OCI-LY7 (cell line): ENCODE measurements around the gene SUGP2. TPM values are rescaled to one million over a fixed set of nuclear protein-coding genes. Genes with fewer than 3 reads are reported as not detected.

ENCODE experiments used
- BruUV-seq: library from RNA; stranded (reverse); fragments of 400-500 nt; replicated peaks from 2 replicates; lab custom pipeline; 2021; lab: Mats Ljungman, UMichigan
- CTCF ChIA-PET: fragments of 300-600 bp; sonication (Branson Sonifier 250); formaldehyde crosslinking; loops from one replicate; lab custom pipeline; 2022; ENCODE audit warnings: antibody characterized with exemption; ENCODE audit not compliant: unreplicated experiment; lab: Charles Lee
- POLR2A ChIA-PET: fragments of 300-600 bp; sonication (Branson Sonifier 250); formaldehyde crosslinking; loops from one replicate; lab custom pipeline; 2022; ENCODE audit warnings: antibody characterized with exemption; lab: Charles Lee
- DNase-seq: peaks from one replicate; pipeline ENCODE4 v3.0.0-alpha.2; 2015; ENCODE audit warnings: low spot score
- H2AFZ ChIP-seq: fragments of 200-600 bp; sonication (generic), shearing (Covaris generic); 2 replicates; pipeline ENCODE4 v1.6.1; 2014; ENCODE audit warnings: mild to moderate bottlenecking, antibody characterized with exemption, low read length, moderate library complexity
- H3K27ac ChIP-seq: fragments of 200-600 bp; sonication (generic); 2 replicates; pipeline ENCODE4 v1.5.1; 2014; ENCODE audit warnings: mixed run types, low read depth, mild to moderate bottlenecking, moderate library complexity, low read length, inconsistent platforms; ENCODE audit not compliant: poor library complexity, severe bottlenecking
- H3K36me3 ChIP-seq: fragments of 200-600 bp; sonication (generic); 2 replicates; pipeline ENCODE4 v1.6.1; 2014; ENCODE audit warnings: mild to moderate bottlenecking, antibody characterized with exemption, low read length, moderate library complexity, mixed read lengths; ENCODE audit not compliant: insufficient read depth
- H3K4me1 ChIP-seq: fragments of 200-600 bp; sonication (generic); 2 replicates; pipeline ENCODE4 v1.5.1; 2014; ENCODE audit warnings: mild to moderate bottlenecking, low read length; ENCODE audit not compliant: insufficient read depth, poor library complexity, severe bottlenecking
- H3K4me2 ChIP-seq: fragments of 200-600 bp; sonication (generic); 2 replicates; pipeline ENCODE4 v1.6.1; 2014; ENCODE audit warnings: mild to moderate bottlenecking, low read length
- H3K4me3 ChIP-seq: fragments of 200-600 bp; sonication (generic); 2 replicates; pipeline ENCODE4 v1.5.1; 2014; ENCODE audit warnings: mild to moderate bottlenecking, low read depth, low read length; ENCODE audit not compliant: poor library complexity, severe bottlenecking
- H3K79me2 ChIP-seq: fragments of 200-600 bp; sonication (generic); 2 replicates; pipeline ENCODE4 v1.6.1; 2016; ENCODE audit warnings: low read depth, mild to moderate bottlenecking, low read length, moderate library complexity, mixed read lengths; ENCODE audit not compliant: insufficient read depth
- H3K9me2 ChIP-seq: fragments of 200-600 bp; sonication (generic); 2 replicates; pipeline ENCODE4 v1.6.1; 2016; ENCODE audit warnings: mild to moderate bottlenecking, low read length, mixed read lengths; ENCODE audit not compliant: insufficient read depth
- H3K9me3 ChIP-seq: fragments of 200-600 bp; sonication (generic); 2 replicates; pipeline ENCODE4 v1.6.1; 2014; ENCODE audit warnings: mild to moderate bottlenecking, mixed run types, low read length, mixed read lengths
- H4K20me1 ChIP-seq: fragments of 200-600 bp; sonication (generic); 2 replicates; pipeline ENCODE4 v1.6.1; 2014; ENCODE audit warnings: mild to moderate bottlenecking, antibody characterized with exemption, low read length, moderate library complexity, mixed read lengths; ENCODE audit not compliant: insufficient read depth
- CTCF ChIP-seq: fragments of 200-600 bp; sonication (generic); conservative IDR thresholded peaks from 2 replicates; pipeline ENCODE4 v1.5.1; 2014; ENCODE audit warnings: mild to moderate bottlenecking, antibody characterized with exemption, low read length, moderate library complexity, mixed read lengths
- EZH2phosphoT487 ChIP-seq: fragments of 200-600 bp; sonication (generic); IDR thresholded peaks from 2 replicates; pipeline ENCODE4 v1.6.1; 2018; ENCODE audit warnings: low read depth, borderline replicate concordance, mild to moderate bottlenecking, mixed run types, antibody characterized with exemption, low read length, moderate library complexity, mixed read lengths
- intact Hi-C: fragments of 100-400 bp; cut with micrococcal nuclease; formaldehyde crosslinking; loops from one replicate; pipeline ENCODE4 v1.10.0; 2022; ENCODE audit not compliant: unreplicated experiment
- total RNA-seq, 2 experiments: library from RNA; depleted of rRNA in 1 of 2; stranded (reverse); fragments of >200 nt in 1 of 2; shearing (Covaris generic) in 1 of 2; gene quantifications; 2 replicates each; pipeline ENCODE4 v1.2.3, GENCODE V29; 2014 to 2022

The SUGP2 gene
- total RNA-seq, 2 experiments from 2014 or later, result 111 to 229 TPM

DNA sequence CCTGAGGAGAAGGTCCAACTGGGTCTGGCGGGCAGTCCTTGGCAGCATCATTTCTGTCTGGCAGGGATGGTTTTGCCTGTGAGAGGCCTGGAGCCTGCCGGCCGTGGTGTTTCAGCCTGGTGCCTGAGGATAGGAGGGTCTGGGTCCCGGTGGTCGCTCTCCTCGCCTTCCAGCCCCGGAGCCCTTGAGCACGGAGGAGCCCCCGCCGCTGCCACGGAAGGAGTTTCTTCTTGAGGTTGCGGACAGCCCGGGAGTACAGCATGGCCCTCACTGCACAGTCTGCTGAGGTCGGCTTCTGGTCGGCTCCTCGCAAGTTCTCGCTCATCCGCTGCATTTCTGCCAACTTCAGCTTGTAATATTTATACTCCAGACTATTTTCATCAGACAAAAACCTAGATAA lies 23.4 kb downstream of the SUGP2 start:
- H3K27ac ChIP-seq, result no peak overlapping the region
- intact Hi-C loops, result no loop called here
- no peak for TF ChIP-seq CTCF
- no peak for TF ChIP-seq EZH2phosphoT487
- no peak overlapping the region for H3K4me3 ChIP-seq
- no peaks in the 10 kb centered on the region for H4K20me1 ChIP-seq
- BruUV-seq, result no TSS peak
- ChIA-PET POLR2A (no interaction called here), CTCF (interaction anchor here (0.6 kb wide), 1 partner anchor 24 kb away, joined by 3 read pairs; no protein-coding TSS in a partner anchor)
- no peaks in the 10 kb centered on the region for H3K9me3 ChIP-seq
- H3K4me2 ChIP-seq, result no peak overlapping the region
- DNase-seq, result no peak
- H3K79me2 ChIP-seq, result peaks cover 8% of the 10 kb centered on the region; the same call in 1 of the 2 replicates
- no peaks in the 10 kb centered on the region for H3K4me1 ChIP-seq
- H3K9me2 ChIP-seq, result no peaks in the 10 kb centered on the region
- no peak overlapping the region for H2AFZ ChIP-seq
- peaks cover 97% of the 10 kb centered on the region for H3K36me3 ChIP-seq

- CTCF ChIA-PET, result no interaction called here
- H2AFZ ChIP-seq, result no peak overlapping the region
Observed at GRCh38 chr19:19006213-19006612, 27.1 kb downstream of the SUGP2 start.

More at GRCh38 chr19:19006213-19006612, 27.1 kb downstream of the SUGP2 start:
- Histone ChIP-seq H3K4me1 (no peaks in the 10 kb centered on the region), H3K4me3 (no peak overlapping the region), H3K9me2 (no peaks in the 10 kb centered on the region), H3K79me2 (no peaks in the 10 kb centered on the region), H3K36me3 (peaks cover 99% of the 10 kb centered on the region), H3K4me2 (no peak overlapping the region), H3K27ac (no peak overlapping the region), H4K20me1 (no peaks in the 10 kb centered on the region), H3K9me3 (no peaks in the 10 kb centered on the region)
- intact Hi-C loops, result no loop called here
- no TSS peak for BruUV-seq
- POLR2A ChIA-PET, result interaction anchor here (0.9 kb wide), 1 partner anchor 57 kb away, joined by 3 read pairs; no protein-coding TSS in a partner anchor
- no peak for DNase-seq
- no peak for TF ChIP-seq EZH2phosphoT487
- no peak for TF ChIP-seq CTCF
